NCI-H1092 treated with DMSO at 0.1 percent for 48 hours (cell line): ENCODE measurements around the gene THSD8.
A peak's percentile ranks its signal among the peaks of the same experiment; 100 is the strongest.
"Not testable (repeated sequence)": the region's sequence is repeated elsewhere in the genome, so short reads cannot be mapped to it uniquely, and the experiment has no call there.

Source experiments
- DNase-seq: peaks from one replicate; lab custom pipeline; 2025; lab: John Stamatoyannopoulos, UW

Gene THSD8

GRCh38 chr19:12825254-12826131 lies 23.6 kb downstream of the THSD8 start:
- peak; percentile 17 for DNase-seq

GRCh38 chr19:12828494-12828893 lies 26.6 kb downstream of the THSD8 start:
- DNase-seq: peak; percentile 84

- DNase-seq: peak; percentile 58
These were observed 31.5 kb downstream of the THSD8 start for GRCh38 chr19:12833418-12833737.

GRCh38 chr19:12833738-12834565 lies 32.1 kb downstream of the THSD8 start:
- DNase-seq: no peak

- no peak for DNase-seq
These were observed 32.7 kb downstream of the THSD8 start, which contains the start of gene RTBDN for GRCh38 chr19:12834566-12834943. Gene RTBDN, minus strand, starts transcription at chr19:12834579. Its CDS starts 4,600 bp downstream, at chr19:12829979.

GRCh38 chr19:12834976-12835757 lies 33.3 kb downstream of the THSD8 start:
- peak; percentile 47 for DNase-seq

- DNase-seq: no peak
These were observed 34.6 kb downstream of the THSD8 start for GRCh38 chr19:12836529-12836863.

- no peak for DNase-seq
These were observed 35.4 kb downstream of the THSD8 start for GRCh38 chr19:12837225-12837624.

- peak; percentile 63 for DNase-seq
These were observed 36.5 kb downstream of the THSD8 start, which contains the start of gene MAST1 for GRCh38 chr19:12838182-12838885. Gene MAST1, plus strand, starts transcription at chr19:12838515. Its CDS starts 58 bp downstream, at chr19:12838573.

- peak; percentile 14 for DNase-seq
These were observed 37.3 kb downstream of the THSD8 start for GRCh38 chr19:12838886-12839756.

GRCh38 chr19:12840091-12841079 lies 38.5 kb downstream of the THSD8 start:
- no peak for DNase-seq

GRCh38 chr19:12841094-12841493 lies 39.2 kb downstream of the THSD8 start:
- no peak for DNase-seq

- no peak for DNase-seq
These were observed 40.6 kb downstream of the THSD8 start for GRCh38 chr19:12842511-12842910.

GRCh38 chr19:12843328-12843727 lies 41.5 kb downstream of the THSD8 start:
- DNase-seq: no peak

GRCh38 chr19:12843999-12844732 lies 42.3 kb downstream of the THSD8 start:
- no peak for DNase-seq

- not testable (repeated sequence) for DNase-seq
These were observed 44.7 kb downstream of the THSD8 start for GRCh38 chr19:12846613-12847012.

GRCh38 chr19:12847159-12848139 lies 45.6 kb downstream of the THSD8 start:
- peak; percentile 65 for DNase-seq
